Activated CD4-positive, alpha-beta T cell treated with anti-CD3 and anti-CD28 coated beads for 1 hour (primary cell): ENCODE results near the gene ADGRB3.
"Not testable (repeated sequence)": the region's sequence is repeated elsewhere in the genome, so short reads cannot be mapped to it uniquely, and the experiment has no call there.

ENCODE experiments used
- DNase-seq: peaks from one replicate; pipeline ENCODE4 v3.0.0-alpha.2; 2020

ADGRB3 gene

DNA sequence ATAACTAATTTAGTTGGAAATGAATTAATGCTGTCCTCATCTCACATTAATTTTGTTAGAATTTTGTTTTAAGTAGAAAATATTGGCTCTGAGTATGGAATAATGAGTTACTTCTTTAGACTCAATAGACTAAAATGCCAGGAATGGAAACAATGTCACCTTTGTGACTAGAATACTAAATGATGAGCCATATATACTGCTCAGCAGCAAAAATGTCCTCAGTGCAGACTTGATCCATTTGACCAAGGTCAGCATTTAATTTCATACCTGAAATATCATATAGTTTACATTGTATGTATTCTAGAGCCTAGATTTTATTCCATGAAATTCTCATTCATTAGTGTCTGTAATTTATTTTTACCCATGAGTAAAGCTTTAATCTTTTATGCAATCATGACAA lies 217.7 kb downstream of the ADGRB3 start:
- no peak for DNase-seq

DNA sequence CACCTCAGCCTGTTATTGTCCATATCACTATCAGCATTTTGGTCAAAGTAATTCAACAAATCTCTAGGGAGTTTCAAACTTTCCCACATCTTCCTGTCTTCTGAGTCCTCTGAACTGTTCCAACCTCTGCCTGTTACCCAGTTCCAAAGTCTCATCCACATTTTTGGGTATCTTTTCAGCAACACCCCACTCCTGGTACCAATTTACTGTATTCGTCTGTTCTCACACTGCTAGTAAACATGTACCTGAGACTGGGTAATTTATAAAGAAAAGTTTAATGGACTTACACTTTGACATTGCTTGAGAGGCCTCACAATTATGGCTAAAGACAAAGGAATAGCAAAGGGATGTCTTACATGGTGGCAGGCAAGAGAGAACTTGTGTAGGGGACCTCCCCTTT lies 224.2 kb downstream of the ADGRB3 start:
- DNase-seq, result no peak

DNA sequence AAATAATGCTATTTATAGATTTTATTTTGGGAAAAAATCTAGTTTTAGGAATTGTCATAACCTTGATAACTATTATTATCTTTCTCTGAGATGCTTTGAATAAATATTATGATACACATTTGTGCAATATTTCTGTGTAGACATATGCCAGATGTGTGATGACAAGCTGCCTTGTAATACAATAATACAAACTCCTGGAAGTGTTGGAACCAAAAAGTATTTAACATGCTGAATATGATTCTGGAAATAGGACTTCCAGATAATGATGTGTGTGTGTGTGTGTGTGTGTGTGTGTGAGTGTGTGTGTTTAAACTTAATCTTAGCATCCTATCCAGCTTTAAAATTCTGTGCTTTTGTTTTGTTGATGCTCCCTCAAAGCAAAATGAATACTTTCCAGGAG lies 233.6 kb downstream of the ADGRB3 start:
- DNase-seq, result no peak

GRCh38 chr6:68873236-68873635 lies 238.2 kb downstream of the ADGRB3 start:
- no peak for DNase-seq

DNA sequence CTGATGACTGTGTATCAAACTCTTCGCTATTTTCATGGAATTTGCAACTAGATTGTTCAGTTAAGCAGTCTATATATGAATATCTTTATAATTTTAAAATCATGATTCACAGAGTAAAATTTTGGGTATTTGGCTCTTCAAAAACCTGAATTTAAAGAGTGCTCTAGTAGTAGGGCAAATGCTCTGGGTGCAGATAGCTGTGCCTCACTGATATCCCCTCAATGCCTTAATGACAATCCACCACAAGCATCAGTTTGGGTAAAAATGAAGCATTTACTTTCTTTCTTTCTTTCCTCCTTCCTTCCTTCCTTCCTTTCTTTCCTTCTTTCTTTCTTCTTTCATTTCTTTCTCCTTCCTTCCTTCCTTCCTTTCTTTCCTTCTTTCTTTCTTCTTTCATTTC lies 239.7 kb downstream of the ADGRB3 start:
- DNase-seq, result no peak

DNA sequence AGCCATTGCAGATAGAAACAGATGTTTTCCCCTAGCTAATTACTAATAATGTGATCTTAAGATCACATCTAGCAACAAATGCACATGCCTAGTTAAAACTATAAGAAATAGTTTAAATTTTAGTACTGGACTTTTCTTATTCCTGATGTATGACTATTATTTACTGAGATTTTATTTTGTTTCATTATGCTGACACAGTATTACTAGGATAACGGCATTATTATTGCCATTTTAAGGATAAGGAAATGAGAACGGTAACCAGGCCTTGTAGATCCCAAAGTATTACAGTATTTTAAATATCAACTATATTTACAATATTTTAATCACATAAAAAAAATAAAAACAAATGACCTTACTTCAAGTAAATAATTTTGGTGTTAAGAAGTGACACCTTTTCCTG lies 240.3 kb downstream of the ADGRB3 start:
- DNase-seq, result no peak

DNA sequence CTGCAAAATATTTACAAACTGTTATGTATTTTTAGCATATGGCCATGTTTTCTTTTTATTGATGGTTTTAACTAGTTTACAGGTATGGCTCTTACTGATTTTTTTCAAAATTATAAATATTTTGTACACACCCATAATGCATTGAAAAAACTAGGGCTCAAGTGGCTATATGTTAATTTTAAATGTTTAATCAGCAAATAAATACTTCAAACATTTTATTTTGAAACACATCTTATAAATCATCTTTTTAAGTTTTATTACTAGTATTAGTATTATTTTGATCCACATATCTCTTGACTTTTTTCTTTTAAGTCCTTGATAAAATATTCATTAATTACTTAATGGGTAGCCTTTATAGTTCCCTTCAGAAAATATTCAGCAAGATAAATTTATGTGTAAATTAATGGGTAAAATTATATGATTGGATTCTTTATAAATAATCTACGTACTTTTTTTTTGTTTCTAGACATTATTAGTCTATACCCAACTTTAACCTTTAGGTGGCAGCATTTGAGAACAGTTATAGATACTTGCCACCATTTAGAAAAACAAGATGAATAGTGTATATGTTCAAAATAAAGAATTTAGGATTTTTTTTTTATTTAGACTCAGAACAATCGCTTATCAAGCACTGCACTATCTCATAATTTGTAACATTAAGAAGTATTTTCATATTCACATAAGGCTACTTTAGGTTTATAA lies 241.9 kb downstream of the ADGRB3 start:
- DNase-seq, result no peak

DNA sequence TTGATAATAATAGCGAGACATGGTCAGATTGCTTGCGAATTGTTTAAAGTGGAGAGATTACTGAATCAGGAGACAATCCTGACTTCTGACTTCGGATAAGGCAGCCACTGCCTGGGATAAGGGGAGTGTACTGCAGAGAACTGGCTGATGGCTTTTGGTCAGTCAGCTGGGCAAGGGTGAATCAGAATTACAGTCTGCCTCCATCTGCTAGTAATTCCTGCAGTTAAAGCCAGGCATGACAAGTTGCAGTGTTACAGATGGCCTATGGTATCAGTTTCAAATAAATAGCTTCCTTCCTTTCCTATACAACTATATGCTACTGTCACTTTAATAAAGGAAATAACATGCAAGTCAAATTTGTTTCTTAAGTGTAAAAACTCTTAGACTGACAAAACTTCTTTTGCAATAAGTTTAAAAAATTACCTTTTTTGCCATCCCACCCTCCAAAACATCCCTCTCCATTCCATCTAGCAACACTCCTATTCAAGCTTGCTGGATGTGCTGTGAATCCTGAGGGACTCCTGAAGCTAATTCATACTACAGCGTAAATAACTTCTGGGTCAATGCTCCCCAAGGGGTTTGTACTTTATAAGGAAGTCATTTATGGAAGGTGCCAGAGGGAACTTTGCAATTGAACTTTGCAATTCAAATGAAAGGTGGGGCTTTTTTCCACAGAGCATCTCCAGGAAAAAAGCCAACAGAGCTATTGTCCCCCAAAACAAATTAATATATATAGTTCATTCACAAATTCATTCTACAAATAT lies 245.2 kb downstream of the ADGRB3 start:
- no peak for DNase-seq

- not testable (repeated sequence) for DNase-seq
Measured at GRCh38 chr6:68883325-68883724, 248.2 kb downstream of the ADGRB3 start.

GRCh38 chr6:68891419-68891818 lies 256.3 kb downstream of the ADGRB3 start:
- no peak for DNase-seq

- DNase-seq, result no peak
Measured at GRCh38 chr6:68892452-68892851, 257.4 kb downstream of the ADGRB3 start.

- no peak for DNase-seq
Measured at GRCh38 chr6:68895929-68896328, 260.8 kb downstream of the ADGRB3 start.

DNA sequence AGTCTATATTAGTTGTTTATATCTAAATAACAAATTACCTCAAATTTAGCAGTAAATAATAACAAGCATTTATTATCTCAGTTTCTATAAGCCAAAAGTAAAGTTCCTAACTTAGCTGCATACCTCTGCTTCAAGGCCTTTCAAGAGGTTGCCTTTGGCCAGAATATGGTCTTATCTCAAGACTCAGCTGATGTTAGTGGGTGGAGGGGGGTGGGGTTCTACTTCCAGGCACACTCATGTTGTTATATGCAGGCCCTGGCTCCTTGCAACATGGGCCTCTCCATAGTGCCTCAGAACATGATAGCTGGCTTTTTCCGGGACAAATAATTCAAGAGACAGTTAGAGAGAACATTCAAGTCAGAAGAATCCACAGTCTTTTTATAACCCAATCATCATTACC lies 266.0 kb downstream of the ADGRB3 start:
- no peak for DNase-seq

DNA sequence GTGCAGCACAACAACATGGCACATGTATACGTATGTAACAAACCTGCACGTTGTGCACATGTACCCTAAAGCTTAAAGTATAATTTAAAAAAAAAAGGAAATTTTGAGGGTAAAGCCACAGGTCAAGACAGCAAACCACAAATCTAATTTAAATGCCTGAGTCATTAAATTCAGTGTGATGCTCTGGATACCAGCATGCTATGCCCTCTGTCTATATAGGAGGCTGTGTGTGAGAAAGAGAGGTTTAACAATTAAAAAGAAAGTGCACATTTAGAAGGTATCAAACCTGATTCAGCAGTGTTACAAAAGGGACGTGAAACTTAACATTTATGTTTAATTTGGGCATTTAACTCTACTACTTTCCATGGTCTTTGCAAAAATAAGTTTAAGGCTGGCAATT lies 276.3 kb downstream of the ADGRB3 start:
- DNase-seq, result no peak

DNA sequence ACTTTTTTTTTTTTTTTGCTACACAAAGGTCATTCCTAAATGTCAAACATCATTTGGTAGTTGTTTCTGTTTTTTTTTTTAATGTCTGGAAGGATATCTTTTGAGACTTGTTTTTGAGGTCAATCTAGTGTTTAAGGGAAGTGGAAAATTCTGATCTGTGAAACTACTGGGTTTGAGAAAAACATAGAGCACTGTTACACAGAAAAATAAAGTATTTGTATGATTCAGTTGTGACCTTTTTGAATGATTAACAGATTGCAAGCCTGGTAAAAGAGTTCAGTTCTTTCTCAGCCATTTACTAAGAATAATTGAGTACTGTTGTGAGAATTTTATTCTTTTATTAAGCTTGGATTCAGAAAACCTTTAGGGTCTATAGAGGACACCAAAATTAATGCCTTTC lies 276.7 kb downstream of the ADGRB3 start:
- no peak for DNase-seq

DNA sequence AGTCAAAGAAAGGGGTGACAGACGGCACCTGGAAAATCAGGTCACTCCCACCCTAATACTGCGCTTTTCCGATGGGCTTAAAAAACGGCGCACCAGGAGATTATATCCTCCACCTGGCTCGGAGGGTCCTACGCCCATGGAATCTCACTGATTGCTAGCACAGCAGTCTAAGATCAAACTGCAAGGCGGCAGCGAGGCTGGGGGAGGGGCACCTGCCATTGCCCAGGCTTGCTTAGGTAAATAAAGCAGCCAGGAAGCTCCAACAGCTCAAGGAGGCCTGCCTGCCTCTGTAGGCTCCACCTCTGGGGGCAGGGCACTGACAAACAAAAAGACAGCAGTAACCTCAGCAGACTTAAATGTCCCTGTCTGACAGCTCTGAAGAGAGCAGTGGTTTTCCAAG lies 277.7 kb downstream of the ADGRB3 start:
- not testable (repeated sequence) for DNase-seq

GRCh38 chr6:68915586-68915985 lies 280.5 kb downstream of the ADGRB3 start:
- DNase-seq, result no peak

GRCh38 chr6:68919537-68919936 lies 284.5 kb downstream of the ADGRB3 start:
- no peak for DNase-seq

DNA sequence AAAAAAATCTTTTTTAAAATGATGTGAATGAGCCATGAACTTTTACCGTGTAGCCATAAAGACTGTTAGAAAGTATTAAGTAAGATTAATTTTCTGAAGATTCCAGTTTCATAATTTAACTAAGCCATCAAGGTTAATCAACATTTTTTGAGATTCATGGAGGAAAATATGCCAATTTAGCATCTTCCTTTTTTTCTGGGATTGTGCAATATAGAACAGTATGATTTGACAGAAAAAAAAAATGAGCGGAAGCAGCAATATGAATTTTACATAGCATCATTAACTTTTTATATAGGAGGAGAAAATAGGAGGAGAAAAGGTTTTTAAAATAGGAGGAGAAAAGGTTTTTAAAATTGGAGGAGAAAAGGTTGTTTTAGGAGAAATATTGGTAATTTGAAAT lies 306.3 kb downstream of the ADGRB3 start:
- no peak for DNase-seq

DNA sequence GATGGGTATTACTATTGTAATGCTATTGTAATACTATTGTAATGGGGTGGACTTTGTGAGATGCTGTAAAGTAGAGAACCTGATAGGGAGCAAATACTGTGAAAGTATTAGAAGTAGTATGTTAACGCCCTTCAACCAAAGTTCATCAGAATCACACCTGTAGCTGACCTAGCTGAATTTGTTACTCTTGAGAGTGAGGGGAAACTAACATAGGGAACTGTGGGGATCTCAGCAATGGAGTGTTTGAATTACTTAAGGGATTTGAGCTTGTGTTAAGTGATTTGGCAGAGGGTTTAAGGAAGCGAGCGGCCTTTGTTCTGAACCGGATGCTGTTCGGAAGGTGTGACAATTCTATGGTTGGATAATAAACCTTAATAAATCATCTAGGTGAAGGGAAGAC lies 312.6 kb downstream of the ADGRB3 start:
- no peak for DNase-seq

DNA sequence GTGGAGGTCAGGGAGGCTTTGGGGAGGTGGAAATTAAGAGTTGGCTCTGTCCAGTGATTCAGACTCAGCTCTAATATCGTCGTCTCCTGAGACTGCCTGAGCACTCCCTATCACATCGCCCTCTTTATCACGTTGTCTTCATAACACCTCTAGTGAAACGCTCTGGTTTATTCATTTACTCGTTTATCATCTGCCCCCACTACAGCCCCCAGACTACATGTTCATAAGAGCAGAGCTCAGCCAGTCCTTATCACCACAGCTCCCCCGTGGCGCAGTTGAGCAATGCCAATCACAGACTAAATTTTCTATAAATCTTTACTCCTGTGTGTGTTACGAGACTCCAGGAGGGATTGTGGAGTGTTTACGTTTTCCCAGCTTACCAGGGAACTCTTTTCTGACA lies 316.2 kb downstream of the ADGRB3 start:
- no peak for DNase-seq

DNA sequence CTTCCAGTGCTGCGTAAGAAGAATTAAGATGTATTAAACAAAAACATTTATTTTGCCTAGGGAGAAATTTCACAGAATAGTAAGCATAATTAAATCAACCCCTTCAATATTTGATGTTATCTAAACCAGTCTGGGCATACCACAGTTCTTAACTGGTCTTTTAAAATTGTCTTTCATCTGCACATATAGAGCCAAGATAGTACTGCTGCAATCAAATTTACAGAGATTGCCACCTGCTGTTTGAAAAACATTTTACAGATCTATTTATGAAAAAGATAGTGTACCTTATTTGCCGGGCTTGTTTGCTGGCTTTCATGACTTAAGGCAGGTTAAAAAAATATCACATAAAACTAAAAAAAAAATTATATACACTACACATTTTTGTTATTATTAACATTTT lies 323.2 kb downstream of the ADGRB3 start:
- no peak for DNase-seq

GRCh38 chr6:68967549-68968300 lies 332.6 kb downstream of the ADGRB3 start:
- DNase-seq, result no peak

DNA sequence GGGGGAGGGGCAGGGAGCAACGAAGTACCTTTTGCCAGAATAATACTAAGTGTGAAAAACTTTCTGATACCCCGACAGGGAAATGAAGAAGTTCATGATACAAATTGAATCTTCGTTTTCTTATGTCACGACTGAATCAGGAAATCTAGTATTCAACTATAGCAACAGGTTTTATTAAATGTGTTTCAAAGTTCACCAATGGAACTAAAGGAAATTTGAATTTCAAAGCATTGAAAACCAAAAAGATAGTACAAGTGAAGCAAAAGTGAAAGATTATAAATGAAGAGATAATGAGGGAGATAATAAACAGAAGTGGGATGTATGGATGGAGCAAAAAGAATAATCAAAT lies 333.2 kb downstream of the ADGRB3 start:
- DNase-seq, result no peak
